Fibroblast of skin of left quadriceps (primary cell): ENCODE results near the gene ESYT2.
"Not testable (repeated sequence)": the region's sequence is repeated elsewhere in the genome, so short reads cannot be mapped to it uniquely, and the experiment has no call there.

Experiments used
- DNase-seq, 2 experiments: peaks; one replicate each; pipeline ENCODE4 v3.0.0-alpha.2; 2013; ENCODE audit warnings: low read depth in 2 of 2

Gene ESYT2

DNA sequence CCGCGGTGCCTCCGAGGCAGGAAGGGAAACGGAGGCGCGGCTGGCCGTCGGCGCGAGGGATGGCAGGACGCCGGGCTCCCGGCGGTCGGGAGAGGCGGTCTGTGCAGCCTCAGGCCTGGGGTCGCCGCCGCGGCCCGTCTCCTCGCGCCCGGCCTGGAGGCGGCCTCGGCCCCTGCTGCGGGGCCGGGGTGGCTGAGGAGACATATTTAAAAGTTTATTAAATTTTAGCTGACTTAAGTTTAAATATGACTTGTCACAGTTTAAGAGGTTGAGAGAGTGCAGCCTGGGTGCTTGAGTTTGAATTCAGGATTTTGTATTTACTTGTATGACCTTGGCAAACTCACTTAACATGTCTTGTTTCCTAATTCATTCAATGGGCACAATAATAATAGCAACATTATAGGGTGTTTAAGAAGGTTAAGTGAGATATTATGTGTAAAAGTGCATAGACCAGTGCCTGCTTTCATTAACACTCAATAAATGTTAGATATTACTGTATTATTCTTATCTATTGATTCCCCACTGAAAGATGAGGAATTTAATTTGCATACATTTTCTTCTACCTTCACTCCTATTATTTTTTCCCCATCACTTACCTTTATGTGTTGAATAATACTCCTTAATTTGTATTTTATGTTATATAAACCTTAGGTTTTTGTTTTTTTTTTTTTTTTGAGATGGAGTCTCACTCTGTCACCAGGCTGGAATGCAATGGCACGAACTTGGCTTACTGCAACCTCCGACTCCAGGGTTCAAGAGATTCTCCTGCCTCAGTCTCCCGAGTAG is 27.8 kb upstream of the ESYT2 start:
- DNase-seq, result no peak

GRCh38 chr7:158854681-158855081 is 25.4 kb upstream of the ESYT2 start:
- DNase-seq, result no peak

GRCh38 chr7:158850545-158851102 is 21.3 kb upstream of the ESYT2 start:
- DNase-seq, result no peak

- DNase-seq, result no peak
Observed at GRCh38 chr7:158849768-158850544, 20.6 kb upstream of the ESYT2 start.

- DNase-seq, result no peak
Observed at GRCh38 chr7:158849442-158849767, 20.1 kb upstream of the ESYT2 start.

DNA sequence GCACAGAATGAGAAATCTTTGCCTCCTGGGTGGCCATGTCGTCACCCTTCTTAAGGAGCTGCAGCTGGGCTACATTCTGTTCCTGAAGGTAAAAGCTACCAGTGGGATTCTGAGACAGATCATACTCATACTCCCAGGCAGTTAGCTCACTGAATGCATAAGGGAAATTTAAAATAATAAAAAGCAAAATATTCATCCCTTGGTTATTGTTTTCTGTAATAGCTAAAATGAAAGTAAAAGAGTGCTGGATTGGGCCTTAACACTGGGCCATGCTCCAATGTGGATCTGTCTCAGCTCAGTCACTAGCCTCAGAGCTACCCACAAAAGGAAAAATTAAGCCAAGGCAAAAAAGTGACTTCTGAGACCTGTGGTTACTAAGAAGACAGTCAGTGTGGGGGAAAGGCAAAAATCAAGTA is 18.1 kb upstream of the ESYT2 start:
- no peak for DNase-seq

GRCh38 chr7:158846304-158846703 is 17.0 kb upstream of the ESYT2 start:
- DNase-seq, result no peak

- no peak for DNase-seq
Observed at GRCh38 chr7:158843771-158844170, 14.5 kb upstream of the ESYT2 start.

DNA sequence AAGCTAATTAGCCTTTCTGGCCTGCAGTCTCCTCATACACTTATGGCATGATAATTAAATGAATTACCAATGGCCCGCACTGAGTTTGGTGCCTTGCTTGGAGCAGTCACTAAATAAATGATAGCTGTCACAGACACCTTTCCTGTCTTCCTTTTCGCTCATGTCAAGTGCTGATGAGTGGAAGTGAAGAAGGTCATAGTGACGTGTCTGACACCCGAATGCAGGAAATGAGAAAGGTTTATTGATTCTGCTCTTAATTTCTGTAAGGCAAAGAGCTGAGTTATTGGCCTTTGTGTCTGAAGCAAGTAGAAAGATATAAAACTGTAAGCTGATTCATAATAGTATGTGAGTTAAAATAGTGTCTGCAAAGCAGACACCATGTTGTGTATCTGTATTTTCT is 13.2 kb upstream of the ESYT2 start:
- no peak for DNase-seq

DNA sequence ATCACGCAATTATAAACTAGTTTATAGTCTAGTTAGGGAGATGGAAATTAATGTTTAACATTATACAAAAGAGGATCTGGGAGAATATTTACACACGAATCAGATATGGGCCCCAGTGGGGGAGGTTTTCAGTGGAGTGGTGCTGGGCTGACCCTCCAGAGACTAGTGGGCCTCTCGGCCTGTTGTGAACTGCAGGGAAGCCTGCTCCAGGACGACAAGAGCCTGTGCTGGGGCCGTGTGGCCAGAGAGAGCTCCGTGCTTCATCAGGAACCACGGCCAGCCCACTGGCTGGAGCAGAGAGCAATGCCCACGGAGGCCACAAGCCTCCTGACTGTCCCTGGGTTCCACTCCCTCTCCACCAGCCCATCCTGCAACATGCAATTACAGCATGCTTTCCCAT is 11.3 kb upstream of the ESYT2 start:
- DNase-seq, result no peak

GRCh38 chr7:158839177-158839576 is 9.9 kb upstream of the ESYT2 start:
- not testable (repeated sequence) for DNase-seq

DNA sequence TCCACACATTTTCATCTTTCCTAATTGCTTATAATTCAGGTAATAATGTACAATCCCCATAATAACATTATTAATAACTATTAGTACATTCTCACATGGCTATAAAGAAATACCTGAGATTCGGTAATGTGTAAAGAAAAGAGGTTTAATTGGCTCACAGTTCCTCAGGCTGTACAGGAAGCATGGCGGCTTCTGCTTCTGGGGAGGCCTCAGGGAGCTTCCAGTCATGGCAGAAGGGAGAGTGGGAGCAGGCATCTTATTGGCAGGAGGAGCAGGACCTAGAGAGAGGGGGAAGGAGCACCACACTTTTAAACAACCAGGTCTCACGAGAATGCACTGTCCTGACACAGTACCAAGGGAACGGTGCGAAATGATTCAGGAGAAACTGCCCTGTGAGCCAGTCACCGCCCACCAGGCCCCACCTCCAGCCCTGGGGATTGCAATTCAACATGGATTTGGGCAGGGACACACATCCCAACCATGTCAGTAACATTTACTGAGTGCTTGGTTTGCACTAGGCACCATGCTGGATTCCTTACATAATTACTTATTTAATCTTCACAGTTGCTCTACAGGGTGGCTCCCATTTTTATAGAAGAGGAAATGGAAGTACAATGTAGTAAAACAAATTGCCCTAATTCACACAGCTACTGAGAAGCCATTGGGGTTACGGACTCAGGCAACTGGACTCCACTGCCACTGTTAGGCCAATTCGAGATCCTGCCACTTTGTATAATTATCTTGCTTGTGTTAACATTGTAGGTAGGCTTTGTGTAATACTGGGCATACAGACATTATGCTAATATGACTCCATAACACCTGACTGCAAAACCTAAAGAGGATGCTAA is 8.7 kb upstream of the ESYT2 start:
- no peak for DNase-seq

- DNase-seq, result no peak
Observed at GRCh38 chr7:158836692-158837091, 7.4 kb upstream of the ESYT2 start.

GRCh38 chr7:158834878-158835784 is 5.8 kb upstream of the ESYT2 start:
- no peak for DNase-seq

GRCh38 chr7:158832994-158833393 is 3.7 kb upstream of the ESYT2 start:
- no peak for DNase-seq

- no peak for DNase-seq
Observed at GRCh38 chr7:158831738-158832091, 2.4 kb upstream of the ESYT2 start.

- DNase-seq, result no peak
Observed at GRCh38 chr7:158830211-158830723, 958 bp upstream of the ESYT2 start.

GRCh38 chr7:158829021-158829341 is 328 bp downstream of the ESYT2 start:
- peak in 1 of 2 experiments; percentile 33 for DNase-seq

DNA sequence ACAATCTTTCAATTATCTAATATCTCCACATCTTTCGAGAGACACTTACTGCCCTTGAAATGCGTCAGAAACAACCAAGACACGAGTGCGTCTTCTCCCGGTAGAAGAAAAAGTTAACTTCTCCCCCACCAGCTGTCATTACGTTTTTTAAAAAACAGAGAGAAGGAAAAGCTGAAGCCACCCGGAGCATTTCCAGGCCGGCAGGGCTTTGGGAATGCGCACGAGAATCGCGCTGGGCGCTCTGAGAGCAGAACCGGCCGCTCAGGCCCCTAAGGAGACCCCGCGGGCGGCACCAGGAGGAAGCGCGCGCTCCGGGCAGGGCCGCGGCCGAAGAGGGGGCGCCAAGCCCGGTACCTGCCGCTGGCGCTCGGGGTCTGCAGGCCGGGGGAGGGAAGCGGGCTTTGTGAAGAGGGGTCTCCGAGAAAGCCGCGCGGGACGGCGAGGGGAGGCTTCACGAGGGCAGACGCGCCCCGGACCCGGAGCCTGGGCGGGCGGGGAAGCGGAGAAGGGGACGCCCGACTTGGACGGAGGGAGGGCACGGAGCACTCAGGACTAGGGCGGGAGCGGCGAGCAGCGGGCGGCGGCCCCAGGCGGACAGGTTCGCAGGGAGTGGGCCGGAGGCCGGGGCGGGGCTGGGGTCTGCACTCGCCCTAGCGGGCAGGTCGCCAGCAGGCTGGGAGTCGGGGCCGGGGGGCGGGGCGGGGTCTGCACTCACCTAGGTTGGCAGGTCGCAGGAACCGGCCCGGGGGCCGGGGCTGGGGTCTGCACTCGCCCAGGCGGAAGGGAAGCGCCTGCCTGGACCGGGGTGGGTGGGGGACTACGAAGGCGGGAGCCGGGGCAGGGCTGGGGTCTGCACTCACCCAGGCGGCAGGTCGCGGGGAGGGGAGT is 932 bp downstream of the ESYT2 start:
- DNase-seq, result no peak
